K562 (cell line): ENCODE measurements around the gene PRKCE. TPM values are rescaled to one million over a fixed set of nuclear protein-coding genes. Genes with fewer than 3 reads are reported as not detected.

Experiments used
- ATAC-seq: fragments of 200-7000 bp; cut with Tn5 transposase; 3 replicates; pipeline ENCODE4 v1.9.1; 2020; ENCODE audit warnings: moderate library complexity
- BruUV-seq: library from RNA; stranded (reverse); fragments of 400-500 nt; replicated peaks from 2 replicates; lab custom pipeline; 2021; lab: Mats Ljungman, UMichigan
- CTCF ChIA-PET: fragments of 300-600 bp; formaldehyde crosslinking; extraction: SDS; loops from one replicate; lab custom pipeline; 2021; ENCODE audit warnings: low intra/inter-chr PET ratio; lab: Yijun Ruan, JAX
- POLR2A ChIA-PET: fragments of 300-600, 350-650 bp; sonication (Branson Sonifier 250); formaldehyde crosslinking; extraction: SDS; loops from one replicate; lab custom pipeline; 2021; ENCODE audit warnings: antibody characterized with exemption, inconsistent platforms; lab: Yijun Ruan, JAX
- DNase-seq, 4 experiments: peaks; one replicate each; pipeline versions ENCODE4 v3.0.0 to v3.0.0-alpha.2; 2011 to 2018; ENCODE audit warnings: low spot score in 3 of 4, mixed read lengths in 3 of 4; ENCODE audit errors: extremely low read depth in 1 of 4
- FAIRE-seq: peaks from 2 replicates; lab custom pipeline; 2011; peaks lifted over from hg19 to GRCh38; lab: Jason Lieb, UNC
- H2AFZ ChIP-seq: 2 replicates; pipeline ENCODE4 v1.6.0; 2011; ENCODE audit warnings: low read depth, low read length, control low read depth, inconsistent platforms
- H3K27ac ChIP-seq: fragments of 200-600 bp; 3 replicates; pipeline ENCODE4 v1.8.0; 2011; ENCODE audit warnings: low read depth, mild to moderate bottlenecking, control low read depth, inconsistent platforms, low read length, moderate library complexity, mixed read lengths; ENCODE audit errors: extremely low read depth
- H3K27me3 ChIP-seq, 2 experiments: fragments of 300-600 bp in 1 of 2; 2 replicates in 1 of 2; 3 replicates in 1 of 2; pipeline versions ENCODE4 v1.6.0 to v1.8.0; 2011; ENCODE audit warnings: inconsistent platforms in 2 of 2, low read length in 2 of 2, mild to moderate bottlenecking in 1 of 2, mixed read lengths in 1 of 2, moderate library complexity in 1 of 2; ENCODE audit not compliant: control insufficient read depth in 2 of 2, insufficient read depth in 2 of 2
- H3K36me3 ChIP-seq: fragments of 300-600 bp; 3 replicates; pipeline ENCODE4 v1.8.0; 2011; ENCODE audit warnings: mild to moderate bottlenecking, low read length, inconsistent platforms; ENCODE audit not compliant: control insufficient read depth, insufficient read depth
- H3K4me1 ChIP-seq, 2 experiments: fragments of 200-600 bp in 1 of 2; replicated peaks in 1 of 2; 2 replicates in 1 of 2; 3 replicates in 1 of 2; pipeline versions ENCODE4 v1.5.1 to v1.8.0; 2011; ENCODE audit warnings: inconsistent platforms in 2 of 2, low read length in 2 of 2, mild to moderate bottlenecking in 1 of 2, mixed read lengths in 1 of 2, moderate library complexity in 1 of 2; ENCODE audit not compliant: control insufficient read depth in 2 of 2, insufficient read depth in 2 of 2
- H3K4me2 ChIP-seq: 2 replicates; pipeline ENCODE4 v1.6.1; 2011; ENCODE audit warnings: low read length, control low read depth, inconsistent platforms, mixed read lengths; ENCODE audit not compliant: insufficient read depth
- H3K4me3 ChIP-seq: fragments of 200-600 bp; sonication (generic), shearing (Covaris generic); 2 replicates; pipeline ENCODE4 v1.5.1; 2016; ENCODE audit warnings: control low read depth, inconsistent platforms
- H3K79me2 ChIP-seq: fragments of 200-600 bp; 3 replicates; pipeline ENCODE4 v1.8.0; 2011; ENCODE audit warnings: low read length, inconsistent platforms; ENCODE audit not compliant: control insufficient read depth, insufficient read depth
- H3K9ac ChIP-seq, 2 experiments: 2 replicates each; pipeline versions ENCODE4 v1.6.0 to v1.6.1; 2011; ENCODE audit warnings: low read depth in 2 of 2, low read length in 2 of 2, control low read depth in 1 of 2, inconsistent platforms in 1 of 2, mild to moderate bottlenecking in 1 of 2, mixed read lengths in 1 of 2; ENCODE audit not compliant: insufficient read depth in 1 of 2
- H3K9me1 ChIP-seq: one replicate; pipeline ENCODE4 v1.6.0; 2011; ENCODE audit warnings: inconsistent platforms, mild to moderate bottlenecking, low read length, moderate library complexity; ENCODE audit not compliant: control insufficient read depth, insufficient read depth
- H3K9me3 ChIP-seq: replicated peaks from 2 replicates; pipeline ENCODE4 v1.5.1; 2011; ENCODE audit warnings: low read depth, low read length, inconsistent platforms; ENCODE audit not compliant: control insufficient read depth, insufficient read depth
- H4K20me1 ChIP-seq: replicated peaks from 2 replicates; pipeline ENCODE4 v1.6.1; 2011; ENCODE audit warnings: low read length, inconsistent platforms, mixed read lengths; ENCODE audit not compliant: control insufficient read depth, insufficient read depth
- ATF1 ChIP-seq, 2 experiments: fragments of 450-650 bp in 1 of 2; IDR thresholded peaks; 2 replicates each; pipeline ENCODE4 v1.6.1; 2016; ENCODE audit warnings: missing compliant biosample characterization in 1 of 2, missing genetic modification characterization in 1 of 2
- CREM ChIP-seq: IDR thresholded peaks from 2 replicates; pipeline ENCODE4 v1.6.1; 2014; ENCODE audit warnings: antibody characterized with exemption, low read depth
- CTBP1 ChIP-seq: fragments of 450-650 bp; IDR thresholded peaks from 2 replicates; pipeline ENCODE4 v1.6.1; 2016; ENCODE audit warnings: borderline replicate concordance
- DPF2 ChIP-seq: fragments of 450-650 bp; IDR thresholded peaks from 2 replicates; pipeline ENCODE4 v1.6.1; 2016
- ESRRA ChIP-seq: fragments of 450-650 bp; IDR thresholded peaks from 2 replicates; pipeline ENCODE4 v1.6.1; 2014; ENCODE audit warnings: low read depth, mild to moderate bottlenecking, moderate library complexity, borderline replicate concordance
- HNRNPL ChIP-seq: fragments of 200-400 bp; formaldehyde crosslinking; IDR thresholded peaks from 2 replicates; pipeline ENCODE4 v1.6.1; 2017; ENCODE audit warnings: low read depth, mild to moderate bottlenecking, low read length
- JUND ChIP-seq, 2 experiments: IDR thresholded peaks; 2 replicates in 1 of 2; 3 replicates in 1 of 2; pipeline ENCODE4 v1.6.1; 2011; ENCODE audit warnings: borderline replicate concordance in 2 of 2, low read depth in 2 of 2, low read length in 2 of 2, improper control_type of control experiment in 1 of 2, missing biosample characterization in 1 of 2, missing genetic modification characterization in 1 of 2, missing genetic modification reagents in 1 of 2
- KDM4B ChIP-seq, 2 experiments: fragments of 450-650 bp in 1 of 2; sonication (generic) in 1 of 2; IDR thresholded peaks; 2 replicates each; pipeline ENCODE4 v1.6.1; 2016 to 2017; ENCODE audit warnings: borderline replicate concordance in 2 of 2, antibody characterized with exemption in 1 of 2, low read depth in 1 of 2, mild to moderate bottlenecking in 1 of 2
- NR2C1 ChIP-seq, 2 experiments: fragments of 450-650 bp; IDR thresholded peaks; 2 replicates each; pipeline ENCODE4 v1.6.1; 2017; ENCODE audit warnings: mild to moderate bottlenecking in 2 of 2, antibody characterized with exemption in 1 of 2, inconsistent platforms in 1 of 2, missing compliant biosample characterization in 1 of 2, missing genetic modification characterization in 1 of 2
- NR2C2 ChIP-seq, 2 experiments: fragments of 200-800 bp in 1 of 2; sonication (Bioruptor generic) in 1 of 2; sonication (generic) in 1 of 2; formaldehyde crosslinking in 1 of 2; IDR thresholded peaks; 2 replicates each; pipeline versions ENCODE4 v1.6.1 to v1.8.0; 2016 to 2022; ENCODE audit warnings: mild to moderate bottlenecking in 1 of 2, missing compliant biosample characterization in 1 of 2, missing genetic modification characterization in 1 of 2, missing genetic modification reagents in 1 of 2
- PURB ChIP-seq: sonication (generic); formaldehyde crosslinking; IDR thresholded peaks from 2 replicates; pipeline ENCODE4 v1.9.0; 2021; ENCODE audit warnings: low read depth, mild to moderate bottlenecking, missing genetic modification reagents
- SMARCA4 ChIP-seq: fragments of 450-650 bp; IDR thresholded peaks from 2 replicates; pipeline ENCODE4 v1.6.1; 2016
- SOX6 ChIP-seq: fragments of 450-650 bp; IDR thresholded peaks from 2 replicates; pipeline ENCODE4 v1.6.1; 2014; ENCODE audit warnings: mild to moderate bottlenecking
- SRSF9 ChIP-seq: fragments of 200-400 bp; formaldehyde crosslinking; IDR thresholded peaks from 2 replicates; pipeline ENCODE4 v1.6.1; 2017; ENCODE audit warnings: low read depth, low read length, borderline replicate concordance
- TARDBP ChIP-seq: fragments of 450-650 bp; IDR thresholded peaks from 2 replicates; pipeline ENCODE4 v1.6.1; 2016
- THAP12 ChIP-seq: fragments of 250-450 bp; sonication (Bioruptor Pico); IDR thresholded peaks from 2 replicates; pipeline ENCODE4 v1.9.0; 2021; ENCODE audit warnings: mild to moderate bottlenecking, inconsistent platforms
- ZNF311 ChIP-seq: fragments of 250-450 bp; sonication (Bioruptor Pico); IDR thresholded peaks from 2 replicates; pipeline ENCODE4 v1.4.0; 2020; ENCODE audit warnings: mild to moderate bottlenecking, moderate library complexity
- WGBS: fragments of 100-300 bp; shearing (Covaris generic); methylation state at CpG from one replicate; pipeline ENCODE4 v1.1.6; 2016; ENCODE audit warnings: low coverage, mixed read lengths; ENCODE audit not compliant: insufficient coverage; ENCODE audit errors: missing lambda C conversion rate; 5-methylcytosine and 5-hydroxymethylcytosine counted together
- in situ Hi-C: fragments of 300-500 bp; cut with MboI; formaldehyde crosslinking; loops from 4 replicates; pipeline ENCODE4 v1.15.0; 2018; ENCODE audit warnings: inconsistent platforms, mixed read lengths
- intact Hi-C: fragments of 100-400 bp; cut with micrococcal nuclease; formaldehyde crosslinking; loops from 2 replicates; pipeline ENCODE4 v1.14.2; 2022
- polyA plus RNA-seq, 8 experiments: library from polyadenylated mRNA; depleted of rRNA in 4 of 8; stranded (reverse) in 5 of 8; unstranded in 3 of 8; fragments of >200 nt; fragmentation: Nextera tagmentation in 2 of 8; fragmentation: Illumina TruSeq in 1 of 8; extraction: Ambion mirVana in 2 of 8; extraction: Trizol in 1 of 8; gene quantifications; 2 replicates each; pipeline versions ENCODE4 v1.2.1 to v1.2.3, GENCODE V29; 2011 to 2014; ENCODE audit warnings: inconsistent platforms in 1 of 8, missing spikeins in 1 of 8
- total RNA-seq, 7 experiments: library from RNA; depleted of rRNA in 6 of 7; stranded (reverse); fragments of >200 nt in 6 of 7; fragmentation: Illumina TruSeq in 2 of 7; extraction: Trizol in 2 of 7; gene quantifications; 2 replicates each; pipeline versions ENCODE4 v1.2.1 to v1.2.3, GENCODE V29; 2011 to 2021; ENCODE audit warnings: low replicate concordance in 1 of 7
- TF ChIP-seq, protein P1 (sequence below): fragments of 250-450 bp; sonication (Bioruptor Pico); IDR thresholded peaks from 2 replicates; pipeline ENCODE4 v1.9.0; 2021; ENCODE audit warnings: mild to moderate bottlenecking

Gene PRKCE
- total and polyA plus RNA-seq, 9 of the 15 experiments (the other 6 are each of a cell fraction or from before 2014, with no cell fraction given), result 0.06 to 1.0 (median 0.22) TPM; not detected in 1

GRCh38 chr2:46196871-46197462, 545.5 kb downstream of the PRKCE start (continued):
- TF ChIP-seq SRSF9 (no peak), PURB (CRISPR knock-in tag) (no peak)

GRCh38 chr2:46197672-46198071, 546.2 kb downstream of the PRKCE start:
- in situ Hi-C loops (no loop called here), intact Hi-C loops (no loop called here)
- no TSS peak for BruUV-seq
- H3K4me1 ChIP-seq, result peaks cover 11 to 22% of the 10 kb centered on the region in 2 experiments; a peak in 4 of 5 replicates
- no peak overlapping the region for H3K9ac ChIP-seq
- H3K79me2 ChIP-seq, result no peaks in the 10 kb centered on the region
- ATAC-seq (no peak), FAIRE-seq (no peak), DNase-seq (peak in 1 of 4 experiments; percentile 23)
- no peaks in the 10 kb centered on the region for H3K36me3 ChIP-seq
- POLR2A ChIA-PET, result interaction anchor here (0.6 to 1.3 kb wide), 2 partner anchors 14 to 231 kb away, joined by 3 read pairs; no protein-coding TSS in a partner anchor
- no peaks in the 10 kb centered on the region for H3K27me3 ChIP-seq
- no peaks in the 10 kb centered on the region for H4K20me1 ChIP-seq
- no peak overlapping the region for H3K4me3 ChIP-seq
- no peak overlapping the region for H3K4me2 ChIP-seq
- no peaks in the 10 kb centered on the region for H3K9me3 ChIP-seq
- 15% methylated on average over 4 of the region's 4 CpGs for whole genome bisulfite sequencing
- CTCF ChIA-PET, result no interaction called here
- H3K9me1 ChIP-seq, result no peaks in the 10 kb centered on the region
- H2AFZ ChIP-seq, result 0 out of 2 replicates have a peak overlapping the region, but pooled peaks have one; percentile 1
- no peak overlapping the region for H3K27ac ChIP-seq
- TF ChIP-seq SOX6, result 0 out of 2 replicates have a peak, but pooled peaks have one; percentile 51
- TF ChIP-seq NR2C2 (CRISPR knock-in tag; IDR thresholded peaks at IDR 0.05), result no peak
- TF ChIP-seq NR2C2 (tag; IDR thresholded peaks at IDR 0.05), result peak; percentile 46; the same call in 1 of the 2 replicates
- no peak for TF ChIP-seq ZNF311 (CRISPR knock-in tag)
- no peak for TF ChIP-seq THAP12
- TF ChIP-seq HNRNPL, result no peak
- peak; percentile 24; the same call in 1 of the 2 replicates for TF ChIP-seq SMARCA4
- TF ChIP-seq JUND (IDR thresholded peaks at IDR 0.05; ENCODE audit: borderline replicate concordance, low read depth, low read length), result no peak
- TF ChIP-seq JUND (tag; IDR thresholded peaks at IDR 0.05; ENCODE audit: borderline replicate concordance, low read depth, low read length), result 0 out of 3 replicates have a peak, but pooled peaks have one; percentile 42
- TF ChIP-seq ESRRA, result peak; percentile 95
- 0 out of 2 replicates have a peak, but pooled peaks have one; percentile 28 for TF ChIP-seq DPF2
- TF ChIP-seq ATF1 (CRISPR knock-in tag; IDR thresholded peaks at IDR 0.05), result no peak
- TF ChIP-seq ATF1 (tag; IDR thresholded peaks at IDR 0.05), result 0 out of 2 replicates have a peak, but pooled peaks have one; percentile 28
- TF ChIP-seq, protein P1, sequence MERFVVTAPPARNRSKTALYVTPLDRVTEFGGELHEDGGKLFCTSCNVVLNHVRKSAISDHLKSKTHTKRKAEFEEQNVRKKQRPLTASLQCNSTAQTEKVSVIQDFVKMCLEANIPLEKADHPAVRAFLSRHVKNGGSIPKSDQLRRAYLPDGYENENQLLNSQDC (CRISPR knock-in tag), result no peak
- peak; percentile 44; the same call in 1 of the 2 replicates for TF ChIP-seq CTBP1
- TF ChIP-seq CREM, result 0 out of 2 replicates have a peak, but pooled peaks have one; percentile 20
- no peak for TF ChIP-seq NR2C1 (IDR thresholded peaks at IDR 0.05)
- peak; percentile 45; the same call in 1 of the 2 replicates for TF ChIP-seq NR2C1 (tag; IDR thresholded peaks at IDR 0.05)
- 0 out of 2 replicates have a peak, but pooled peaks have one; percentile 17 for TF ChIP-seq TARDBP
- TF ChIP-seq KDM4B (IDR thresholded peaks at IDR 0.05; ENCODE audit: borderline replicate concordance in 2 of 2, low read depth in 1 of 2), result no peak
